Sigmoid colon (tissue), 7 donors: ENCODE results near the gene NARS2. TPM values are rescaled to one million over a fixed set of nuclear protein-coding genes. Genes with fewer than 3 reads are reported as not detected.

Experiments
- DNase-seq: peaks from one replicate; pipeline ENCODE4 v3.0.0-alpha.2; 2019
- H3K27ac ChIP-seq, 4 donors: fragments of 200-600 bp; sonication (generic); one replicate each; pipeline ENCODE4 v1.5.1; 2016 to 2019; ENCODE audit warnings: mild to moderate bottlenecking in 1 of 4
- H3K27me3 ChIP-seq, 3 donors: fragments of 200-600 bp; sonication (generic); one replicate each; pipeline ENCODE4 v1.5.1; 2019; ENCODE audit warnings: mild to moderate bottlenecking in 1 of 3
- H3K36me3 ChIP-seq, 4 donors: fragments of 200-600 bp; sonication (generic); one replicate each; pipeline ENCODE4 v1.5.1; 2016 to 2019
- H3K4me1 ChIP-seq, 4 donors: fragments of 200-600 bp; sonication (generic); one replicate each; pipeline ENCODE4 v1.5.1; 2017 to 2019
- H3K4me3 ChIP-seq, 4 donors: fragments of 200-600 bp; sonication (generic); one replicate each; pipeline ENCODE4 v1.5.1; 2017 to 2019; ENCODE audit warnings: mild to moderate bottlenecking in 2 of 4, moderate library complexity in 1 of 4
- H3K9me3 ChIP-seq, 4 donors: fragments of 200-600 bp in 3 of 4; sonication (generic) in 3 of 4; one replicate each; pipeline versions ENCODE4 v1.5.1 to v1.6.1; 2013 to 2019
- CTCF ChIP-seq, 4 experiments: fragments of 450-650 bp in 3 of 4; fragments of 200-600 bp in 1 of 4; IDR thresholded peaks; one replicate each; pipeline ENCODE4 v1.5.1; 2016 to 2019; ENCODE audit warnings: antibody characterized with exemption in 4 of 4, mild to moderate bottlenecking in 3 of 4, moderate library complexity in 2 of 4
- EP300 ChIP-seq, 4 donors: sonication (generic); formaldehyde crosslinking; IDR thresholded peaks; one replicate each; pipeline ENCODE4 v1.6.1; 2017; ENCODE audit warnings: antibody characterized with exemption in 4 of 4
- POLR2A ChIP-seq, 2 donors: fragments of 450-650 bp; IDR thresholded peaks; one replicate each; pipeline ENCODE4 v1.6.1; 2016; ENCODE audit warnings: antibody characterized with exemption in 2 of 2, mild to moderate bottlenecking in 2 of 2, moderate library complexity in 2 of 2
- POLR2AphosphoS5 ChIP-seq, 4 donors: sonication (generic); formaldehyde crosslinking; IDR thresholded peaks; one replicate each; pipeline ENCODE4 v1.6.1; 2017; ENCODE audit warnings: antibody characterized with exemption in 4 of 4
- WGBS, 2 donors: extraction: QIAGEN DNeasy Blood & Tissue Kit; methylation state at CpG; one replicate each; pipeline ENCODE4 v1.1.7; 2013; 5-methylcytosine and 5-hydroxymethylcytosine counted together
- intact Hi-C: fragments of 100-400 bp; cut with DNase I; formaldehyde crosslinking; loops from one replicate; pipeline ENCODE4 v1.15.1; 2023
- polyA plus RNA-seq, 3 donors: library from polyadenylated mRNA; stranded (reverse); fragments of 200-250 nt; gene quantifications; one replicate each; pipeline ENCODE4 v1.2.3, GENCODE V29; 2013
- total RNA-seq, 4 donors: library from RNA; depleted of rRNA; stranded (reverse); fragments of >200 nt; gene quantifications; one replicate each; pipeline ENCODE4 v1.1.0, GENCODE V29; 2016
- donor health status: healthy with polysubstance abuse.
- donor health status: Bipolar disorder and iron deficiency.
- donor health status: healthy.

NARS2 gene
- total and polyA plus RNA-seq, 7 donors = 7.8 to 22.2 (median 13.6) TPM

GRCh38 chr11:78548911-78549590 is 25.6 kb downstream of the NARS2 start:
- no peaks in the 10 kb centered on the region for H3K9me3 ChIP-seq
- no peak for TF ChIP-seq EP300 (IDR thresholded peaks at IDR 0.05)
- TF ChIP-seq POLR2AphosphoS5 (IDR thresholded peaks at IDR 0.05) = no peak
- TF ChIP-seq CTCF (IDR thresholded peaks at IDR 0.05) = no peak
- no peak for TF ChIP-seq POLR2A (IDR thresholded peaks at IDR 0.05)
- no peak overlapping the region for H3K4me3 ChIP-seq
- WGBS, 2 donors = 53 to 75% methylated on average over 2 of the region's 2 CpGs
- DNase-seq = no peak
- H3K36me3 ChIP-seq = no peaks in the 10 kb centered on the region
- H3K27ac ChIP-seq = no peak overlapping the region
- intact Hi-C loops = no loop called here
- no peaks in the 10 kb centered on the region for H3K27me3 ChIP-seq
- H3K4me1 ChIP-seq = no peaks in the 10 kb centered on the region

- intact Hi-C loops = no loop called here
- WGBS, 2 donors = 67 to 84% methylated on average over 8 of the region's 8 CpGs
Measured at GRCh38 chr11:78547931-78548705, 26.5 kb downstream of the NARS2 start.

GRCh38 chr11:78542007-78542406 is 32.7 kb downstream of the NARS2 start:
- intact Hi-C loops = no loop called here

More at GRCh38 chr11:78547931-78548705, 26.5 kb downstream of the NARS2 start:
- Histone ChIP-seq H3K27ac (no peak overlapping the region), H3K27me3 (no peaks in the 10 kb centered on the region), H3K9me3 (no peaks in the 10 kb centered on the region), H3K36me3 (no peaks in the 10 kb centered on the region), H3K4me1 (no peaks in the 10 kb centered on the region), H3K4me3 (no peak overlapping the region)
- TF ChIP-seq CTCF (IDR thresholded peaks at IDR 0.05) (no peak), EP300 (IDR thresholded peaks at IDR 0.05) (no peak), POLR2A (IDR thresholded peaks at IDR 0.05) (no peak), POLR2AphosphoS5 (IDR thresholded peaks at IDR 0.05) (no peak)
- no peak for DNase-seq

GRCh38 chr11:78541537-78541936 is 33.1 kb downstream of the NARS2 start:
- 83 to 88% methylated on average over 3 of the region's 3 CpGs for WGBS, 2 donors
- intact Hi-C loops = no loop called here
- Histone ChIP-seq H3K9me3 (no peaks in the 10 kb centered on the region), H3K27ac (no peak overlapping the region), H3K4me1 (peaks cover 0 to 8% (median 2%) of the 10 kb centered on the region in 4 donors), H3K4me3 (no peak overlapping the region), H3K27me3 (no peaks in the 10 kb centered on the region), H3K36me3 (no peaks in the 10 kb centered on the region)
- DNase-seq = no peak
- no peak for TF ChIP-seq CTCF (IDR thresholded peaks at IDR 0.05)
- TF ChIP-seq POLR2AphosphoS5 (IDR thresholded peaks at IDR 0.05) = no peak
- no peak for TF ChIP-seq EP300 (IDR thresholded peaks at IDR 0.05)
- TF ChIP-seq POLR2A (IDR thresholded peaks at IDR 0.05) = no peak

More at GRCh38 chr11:78542007-78542406, 32.7 kb downstream of the NARS2 start:
- H3K27me3 ChIP-seq = no peaks in the 10 kb centered on the region
- H3K27ac ChIP-seq = no peak overlapping the region
- no peak for DNase-seq
- TF ChIP-seq POLR2AphosphoS5 (IDR thresholded peaks at IDR 0.05) (no peak), POLR2A (IDR thresholded peaks at IDR 0.05) (no peak), CTCF (IDR thresholded peaks at IDR 0.05) (no peak), EP300 (IDR thresholded peaks at IDR 0.05) (no peak)
- H3K9me3 ChIP-seq = no peaks in the 10 kb centered on the region
- 49 to 83% methylated on average over 2 of the region's 2 CpGs for WGBS, 2 donors
- H3K4me1 ChIP-seq = peaks cover 0 to 8% (median 2%) of the 10 kb centered on the region in 4 donors
- no peaks in the 10 kb centered on the region for H3K36me3 ChIP-seq
- no peak overlapping the region for H3K4me3 ChIP-seq
